ENCODE measurements around the gene MTHFD1L. TPM values are rescaled to one million over a fixed set of nuclear protein-coding genes. Genes with fewer than 3 reads are reported as not detected.

Gene MTHFD1L
- total RNA-seq, 4 donors from 2014 or later: 3.0 to 9.4 (median 5.2) TPM

GRCh38 chr6:151026041-151026663 lies 160.7 kb downstream of the MTHFD1L start:
- no peak for DNase-seq (ENCODE audit: low spot score in 2 of 2)
- Histone ChIP-seq H3K27ac (no peak overlapping the region), H3K4me3 (no peak overlapping the region), H3K27me3 (no peaks in the 10 kb centered on the region), H3K9me3 (no peaks in the 10 kb centered on the region), H3K4me1 (peaks cover 5% of the 10 kb centered on the region), H3K36me3 (no peaks in the 10 kb centered on the region)
- TF ChIP-seq POLR2A (IDR thresholded peaks at IDR 0.05) (no peak), CTCF (IDR thresholded peaks at IDR 0.05) (no peak)
- 94% methylated on average over 4 of the region's 4 CpGs for WGBS

GRCh38 chr6:151027295-151027747 lies 161.8 kb downstream of the MTHFD1L start:
- H3K36me3 ChIP-seq: no peaks in the 10 kb centered on the region
- H3K27me3 ChIP-seq: no peaks in the 10 kb centered on the region
- no peak for TF ChIP-seq EP300 (IDR thresholded peaks at IDR 0.05)
- no peak for TF ChIP-seq POLR2A (IDR thresholded peaks at IDR 0.05)
- no peak for TF ChIP-seq CTCF (IDR thresholded peaks at IDR 0.05)
- H3K9me3 ChIP-seq: no peaks in the 10 kb centered on the region
- no peak overlapping the region for H3K4me3 ChIP-seq
- 78% methylated on average over 1 of the region's 1 CpG for WGBS
- H3K4me1 ChIP-seq: peaks cover 3% of the 10 kb centered on the region
- no peak for DNase-seq (ENCODE audit: low spot score in 2 of 2)
- H3K27ac ChIP-seq: no peak overlapping the region

- Histone ChIP-seq H3K36me3 (no peaks in the 10 kb centered on the region), H3K27me3 (no peaks in the 10 kb centered on the region), H3K4me3 (no peak overlapping the region), H3K4me1 (peaks cover 3% of the 10 kb centered on the region), H3K27ac (no peak overlapping the region), H3K9me3 (no peaks in the 10 kb centered on the region)
- 92% methylated on average over 14 of the region's 15 CpGs for WGBS
- peak in 1 of 2 donors; percentile 72 for DNase-seq (ENCODE audit: low spot score in 2 of 2)
- TF ChIP-seq EP300 (IDR thresholded peaks at IDR 0.05) (no peak), CTCF (IDR thresholded peaks at IDR 0.05) (no peak), POLR2A (IDR thresholded peaks at IDR 0.05) (no peak), POLR2AphosphoS5 (IDR thresholded peaks at IDR 0.05) (no peak)
Measured at GRCh38 chr6:151027936-151028838, 162.7 kb downstream of the MTHFD1L start.

GRCh38 chr6:151029970-151030369 lies 164.5 kb downstream of the MTHFD1L start:
- 66% methylated on average over 5 of the region's 5 CpGs for WGBS
- H3K4me1 ChIP-seq: peaks cover 3% of the 10 kb centered on the region
- H3K4me3 ChIP-seq: no peak overlapping the region
- H3K27ac ChIP-seq: no peak overlapping the region
- no peaks in the 10 kb centered on the region for H3K27me3 ChIP-seq
- TF ChIP-seq POLR2AphosphoS5 (IDR thresholded peaks at IDR 0.05) (no peak), CTCF (IDR thresholded peaks at IDR 0.05) (no peak), EP300 (IDR thresholded peaks at IDR 0.05) (no peak), POLR2A (IDR thresholded peaks at IDR 0.05) (no peak)
- no peak for DNase-seq (ENCODE audit: low spot score in 2 of 2)
- no peaks in the 10 kb centered on the region for H3K9me3 ChIP-seq
- no peaks in the 10 kb centered on the region for H3K36me3 ChIP-seq

GRCh38 chr6:151032034-151032433 lies 166.5 kb downstream of the MTHFD1L start:
- Histone ChIP-seq H3K4me3 (no peak overlapping the region), H3K27ac (no peak overlapping the region), H3K27me3 (no peaks in the 10 kb centered on the region), H3K4me1 (peaks cover 10% of the 10 kb centered on the region), H3K9me3 (no peaks in the 10 kb centered on the region), H3K36me3 (no peaks in the 10 kb centered on the region)
- no peak for TF ChIP-seq EP300 (IDR thresholded peaks at IDR 0.05)
- no peak for TF ChIP-seq CTCF (IDR thresholded peaks at IDR 0.05)
- no peak for TF ChIP-seq POLR2A (IDR thresholded peaks at IDR 0.05)
- no peak for TF ChIP-seq POLR2AphosphoS5 (IDR thresholded peaks at IDR 0.05)
- no peak for DNase-seq (ENCODE audit: low spot score in 2 of 2)
- WGBS: 85% methylated on average over 3 of the region's 3 CpGs
